SK-N-SH (cell line): ENCODE results near the gene MGAT5B.

Source experiments
- MXI1 ChIP-seq: IDR thresholded peaks from 2 replicates; pipeline ENCODE4 v1.6.1; 2012; ENCODE audit warnings: mild to moderate bottlenecking, low read depth, low read length, improper control_type of control experiment
- POLR2AphosphoS5 ChIP-seq: IDR thresholded peaks from 2 replicates; pipeline ENCODE4 v1.6.1; 2012; ENCODE audit warnings: low read depth, low read length
- RAD21 ChIP-seq: IDR thresholded peaks from 2 replicates; pipeline ENCODE4 v1.6.1; 2012; ENCODE audit warnings: mild to moderate bottlenecking, low read length
- RXRA ChIP-seq: IDR thresholded peaks from 2 replicates; pipeline ENCODE4 v1.4.0; 2012; ENCODE audit warnings: low read depth, mild to moderate bottlenecking, borderline replicate concordance
- SIN3A ChIP-seq: IDR thresholded peaks from 2 replicates; pipeline ENCODE4 v1.6.1; 2012; ENCODE audit warnings: low read depth, mild to moderate bottlenecking, low read length, moderate library complexity, borderline replicate concordance
- TAF1 ChIP-seq: IDR thresholded peaks from 2 replicates; pipeline ENCODE4 v1.6.1; 2012; ENCODE audit warnings: low read depth, mild to moderate bottlenecking, low read length, moderate library complexity, borderline replicate concordance
- TF ChIP-seq, protein P1 (sequence below): IDR thresholded peaks from 2 replicates; pipeline ENCODE4 v1.4.0; 2012; ENCODE audit warnings: low read depth, borderline replicate concordance
- TF ChIP-seq, protein P2 (sequence below): fragments of 200-600 bp; sonication (generic); IDR thresholded peaks from 2 replicates; pipeline ENCODE4 v1.6.1; 2017; ENCODE audit warnings: antibody characterized with exemption, mild to moderate bottlenecking, moderate library complexity
- TF ChIP-seq, protein P3 (sequence below): IDR thresholded peaks from 2 replicates; pipeline ENCODE4; 2012
- TF ChIP-seq, protein P4 (sequence below): fragments of 150-350 bp; IDR thresholded peaks from 2 replicates; pipeline ENCODE4 v1.6.1; 2016; ENCODE audit warnings: mild to moderate bottlenecking, low read depth, low read length

DNA sequence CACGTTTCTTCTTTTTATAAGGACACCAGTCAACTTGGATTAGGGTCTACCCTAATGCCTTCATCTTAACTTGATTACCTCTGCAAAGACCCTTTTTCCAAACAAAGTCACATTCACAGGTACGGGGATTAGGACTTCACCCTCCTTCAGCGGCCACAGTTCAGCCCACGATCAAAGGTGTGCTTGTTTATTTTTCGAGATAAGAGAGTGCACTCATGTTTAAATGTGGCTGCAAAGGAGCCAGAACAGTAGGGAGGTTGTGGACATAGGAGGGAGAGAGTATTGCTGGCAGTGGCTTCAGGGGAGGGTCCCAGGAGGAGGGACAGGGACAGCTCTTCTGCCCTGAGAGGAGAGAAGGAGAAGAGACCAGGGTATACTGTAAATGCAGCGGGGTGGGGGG is 46.7 kb downstream of the MGAT5B start:
- TF ChIP-seq, protein P1, sequence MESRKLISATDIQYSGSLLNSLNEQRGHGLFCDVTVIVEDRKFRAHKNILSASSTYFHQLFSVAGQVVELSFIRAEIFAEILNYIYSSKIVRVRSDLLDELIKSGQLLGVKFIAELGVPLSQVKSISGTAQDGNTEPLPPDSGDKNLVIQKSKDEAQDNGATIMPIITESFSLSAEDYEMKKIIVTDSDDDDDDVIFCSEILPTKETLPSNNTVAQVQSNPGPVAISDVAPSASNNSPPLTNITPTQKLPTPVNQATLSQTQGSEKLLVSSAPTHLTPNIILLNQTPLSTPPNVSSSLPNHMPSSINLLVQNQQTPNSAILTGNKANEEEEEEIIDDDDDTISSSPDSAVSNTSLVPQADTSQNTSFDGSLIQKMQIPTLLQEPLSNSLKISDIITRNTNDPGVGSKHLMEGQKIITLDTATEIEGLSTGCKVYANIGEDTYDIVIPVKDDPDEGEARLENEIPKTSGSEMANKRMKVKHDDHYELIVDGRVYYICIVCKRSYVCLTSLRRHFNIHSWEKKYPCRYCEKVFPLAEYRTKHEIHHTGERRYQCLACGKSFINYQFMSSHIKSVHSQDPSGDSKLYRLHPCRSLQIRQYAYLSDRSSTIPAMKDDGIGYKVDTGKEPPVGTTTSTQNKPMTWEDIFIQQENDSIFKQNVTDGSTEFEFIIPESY: no peak
- TF ChIP-seq RAD21 (no peak), POLR2AphosphoS5 (no peak), MXI1 (no peak), RXRA (no peak), SIN3A (no peak), TAF1 (no peak)
- TF ChIP-seq, protein P2, sequence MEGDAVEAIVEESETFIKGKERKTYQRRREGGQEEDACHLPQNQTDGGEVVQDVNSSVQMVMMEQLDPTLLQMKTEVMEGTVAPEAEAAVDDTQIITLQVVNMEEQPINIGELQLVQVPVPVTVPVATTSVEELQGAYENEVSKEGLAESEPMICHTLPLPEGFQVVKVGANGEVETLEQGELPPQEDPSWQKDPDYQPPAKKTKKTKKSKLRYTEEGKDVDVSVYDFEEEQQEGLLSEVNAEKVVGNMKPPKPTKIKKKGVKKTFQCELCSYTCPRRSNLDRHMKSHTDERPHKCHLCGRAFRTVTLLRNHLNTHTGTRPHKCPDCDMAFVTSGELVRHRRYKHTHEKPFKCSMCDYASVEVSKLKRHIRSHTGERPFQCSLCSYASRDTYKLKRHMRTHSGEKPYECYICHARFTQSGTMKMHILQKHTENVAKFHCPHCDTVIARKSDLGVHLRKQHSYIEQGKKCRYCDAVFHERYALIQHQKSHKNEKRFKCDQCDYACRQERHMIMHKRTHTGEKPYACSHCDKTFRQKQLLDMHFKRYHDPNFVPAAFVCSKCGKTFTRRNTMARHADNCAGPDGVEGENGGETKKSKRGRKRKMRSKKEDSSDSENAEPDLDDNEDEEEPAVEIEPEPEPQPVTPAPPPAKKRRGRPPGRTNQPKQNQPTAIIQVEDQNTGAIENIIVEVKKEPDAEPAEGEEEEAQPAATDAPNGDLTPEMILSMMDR: no peak
- TF ChIP-seq, protein P3, sequence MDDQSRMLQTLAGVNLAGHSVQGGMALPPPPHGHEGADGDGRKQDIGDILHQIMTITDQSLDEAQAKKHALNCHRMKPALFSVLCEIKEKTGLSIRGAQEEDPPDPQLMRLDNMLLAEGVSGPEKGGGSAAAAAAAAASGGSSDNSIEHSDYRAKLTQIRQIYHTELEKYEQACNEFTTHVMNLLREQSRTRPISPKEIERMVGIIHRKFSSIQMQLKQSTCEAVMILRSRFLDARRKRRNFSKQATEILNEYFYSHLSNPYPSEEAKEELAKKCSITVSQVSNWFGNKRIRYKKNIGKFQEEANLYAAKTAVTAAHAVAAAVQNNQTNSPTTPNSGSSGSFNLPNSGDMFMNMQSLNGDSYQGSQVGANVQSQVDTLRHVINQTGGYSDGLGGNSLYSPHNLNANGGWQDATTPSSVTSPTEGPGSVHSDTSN: no peak
- TF ChIP-seq, protein P4, sequence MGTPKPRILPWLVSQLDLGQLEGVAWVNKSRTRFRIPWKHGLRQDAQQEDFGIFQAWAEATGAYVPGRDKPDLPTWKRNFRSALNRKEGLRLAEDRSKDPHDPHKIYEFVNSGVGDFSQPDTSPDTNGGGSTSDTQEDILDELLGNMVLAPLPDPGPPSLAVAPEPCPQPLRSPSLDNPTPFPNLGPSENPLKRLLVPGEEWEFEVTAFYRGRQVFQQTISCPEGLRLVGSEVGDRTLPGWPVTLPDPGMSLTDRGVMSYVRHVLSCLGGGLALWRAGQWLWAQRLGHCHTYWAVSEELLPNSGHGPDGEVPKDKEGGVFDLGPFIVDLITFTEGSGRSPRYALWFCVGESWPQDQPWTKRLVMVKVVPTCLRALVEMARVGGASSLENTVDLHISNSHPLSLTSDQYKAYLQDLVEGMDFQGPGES: no peak
